PC-9 (cell line): ENCODE data around the gene ZNF778. TPM values are rescaled to one million over a fixed set of nuclear protein-coding genes. Genes with fewer than 3 reads are reported as not detected.

Experiments
- BruUV-seq: library from RNA; stranded (reverse); fragments of 400-500 nt; replicated peaks from 2 replicates; lab custom pipeline; 2021; lab: Mats Ljungman, UMichigan
- CTCF ChIA-PET: fragments of 300-600 bp; sonication (Branson Sonifier 250); formaldehyde crosslinking; loops from one replicate; lab custom pipeline; 2022; ENCODE audit warnings: antibody characterized with exemption; lab: Charles Lee
- POLR2A ChIA-PET: fragments of 300-600 bp; sonication (Branson Sonifier 250); formaldehyde crosslinking; loops from one replicate; lab custom pipeline; 2022; ENCODE audit warnings: antibody characterized with exemption; ENCODE audit not compliant: unreplicated experiment; lab: Charles Lee
- DNase-seq, 2 experiments: peaks; one replicate each; pipeline versions ENCODE4 v3.0.0 to v3.0.0-alpha.2; 2015 to 2022; ENCODE audit warnings: mixed read lengths in 1 of 2
- H2AFZ ChIP-seq: fragments of 200-600 bp; sonication (generic); 2 replicates; pipeline ENCODE4 v1.8.1; 2017; ENCODE audit warnings: antibody characterized with exemption
- H3F3A ChIP-seq: fragments of 200-600 bp; sonication (generic); 2 replicates; pipeline ENCODE4 v1.8.1; 2017; ENCODE audit warnings: antibody characterized with exemption, mild to moderate bottlenecking, low read depth; ENCODE audit not compliant: insufficient read depth
- H3K27ac ChIP-seq: fragments of 200-600 bp; sonication (generic); 2 replicates; pipeline ENCODE4 v1.6.1; 2016; ENCODE audit warnings: mixed run types
- H3K27me3 ChIP-seq: fragments of 200-600 bp; sonication (generic); 2 replicates; pipeline ENCODE4 v1.6.1; 2016; ENCODE audit warnings: low read depth, mixed run types; ENCODE audit not compliant: insufficient read depth
- H3K36me3 ChIP-seq: fragments of 200-600 bp; sonication (generic); 2 replicates; pipeline ENCODE4 v1.6.1; 2016; ENCODE audit warnings: low read depth, mixed run types
- H3K4me1 ChIP-seq: fragments of 200-600 bp; sonication (generic); replicated peaks from 2 replicates; pipeline ENCODE4 v1.6.1; 2016; ENCODE audit warnings: mixed run types; ENCODE audit not compliant: insufficient read depth
- H3K4me2 ChIP-seq: fragments of 200-600 bp; sonication (generic); 2 replicates; pipeline ENCODE4 v1.6.1; 2017; ENCODE audit warnings: mixed run types
- H3K4me3 ChIP-seq: fragments of 200-600 bp; sonication (generic); 2 replicates; pipeline ENCODE4 v1.6.1; 2016; ENCODE audit warnings: mixed run types
- H3K79me2 ChIP-seq: fragments of 200-600 bp; sonication (generic); 2 replicates; pipeline ENCODE4 v1.6.1; 2017; ENCODE audit warnings: low read depth, mixed run types
- H3K9me2 ChIP-seq: fragments of 200-600 bp; sonication (generic); 2 replicates; pipeline ENCODE4 v1.8.1; 2017; ENCODE audit warnings: mild to moderate bottlenecking; ENCODE audit not compliant: insufficient read depth
- H3K9me3 ChIP-seq: fragments of 200-600 bp; sonication (generic); 2 replicates; pipeline ENCODE4 v1.8.1; 2016; ENCODE audit warnings: low read depth; ENCODE audit not compliant: insufficient read depth
- H4K20me1 ChIP-seq: fragments of 200-600 bp; sonication (generic); 2 replicates; pipeline ENCODE4 v1.8.1; 2017; ENCODE audit not compliant: insufficient read depth
- EZH2 ChIP-seq: fragments of 200-600 bp; sonication (generic); IDR thresholded peaks from 2 replicates; pipeline ENCODE4 v1.8.0; 2017; ENCODE audit warnings: antibody characterized with exemption, low read depth
- intact Hi-C: fragments of 100-400 bp; cut with micrococcal nuclease; formaldehyde crosslinking; loops from one replicate; pipeline ENCODE4 v1.10.0; 2022; ENCODE audit not compliant: unreplicated experiment
- total RNA-seq: library from RNA; stranded (reverse); gene quantifications from 2 replicates; pipeline ENCODE4 v1.2.3, GENCODE V29; 2021
- TF ChIP-seq, protein P1 (sequence below): fragments of 200-600 bp; sonication (generic); conservative IDR thresholded peaks from 2 replicates; pipeline ENCODE4 v1.6.1; 2017; ENCODE audit warnings: mixed run types, antibody characterized with exemption, mild to moderate bottlenecking, moderate library complexity

The ZNF778 gene
- total RNA-seq, 1 experiment from 2014 or later: 9.5 TPM

DNA sequence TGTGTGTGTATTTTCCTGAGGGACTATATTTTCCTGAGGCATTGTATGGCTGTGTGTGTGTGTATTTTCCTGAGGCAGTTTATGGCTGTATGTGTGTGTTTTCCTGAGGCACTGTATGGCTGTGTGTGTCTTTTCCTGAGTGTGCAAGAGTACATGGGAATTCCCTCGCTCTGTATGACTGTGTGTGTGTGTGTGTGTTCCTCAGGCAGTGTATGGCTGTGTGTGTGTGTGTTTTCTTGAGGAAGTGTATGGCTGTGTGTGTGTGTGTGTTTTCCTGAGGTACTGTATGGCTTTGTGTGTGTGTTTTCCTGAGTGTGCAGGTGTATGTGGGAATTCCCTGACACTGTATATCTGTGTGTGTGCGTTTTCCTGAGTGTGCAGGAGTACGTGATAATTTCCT, 4.1 kb downstream of the ZNF778 start:
- no peak for DNase-seq
- Histone ChIP-seq H3K27ac (no peak overlapping the region), H3K9me3 (no peaks in the 10 kb centered on the region; the same call in 1 of the 2 replicates), H2AFZ (no peak overlapping the region), H3K27me3 (no peaks in the 10 kb centered on the region), H3K79me2 (peaks cover 15% of the 10 kb centered on the region), H3K9me2 (no peaks in the 10 kb centered on the region), H3F3A (peaks cover 4% of the 10 kb centered on the region; the same call in 1 of the 2 replicates), H3K4me2 (no peak overlapping the region), H4K20me1 (no peaks in the 10 kb centered on the region), H3K36me3 (peaks cover 16% of the 10 kb centered on the region), H3K4me3 (no peak overlapping the region), H3K4me1 (0 out of 2 replicates have a peak, but pooled peaks cover 5% of the 10 kb centered on the region)
- CTCF ChIA-PET: no interaction called here
- POLR2A ChIA-PET: no interaction called here
- TF ChIP-seq EZH2: no peak
- TF ChIP-seq, protein P1, sequence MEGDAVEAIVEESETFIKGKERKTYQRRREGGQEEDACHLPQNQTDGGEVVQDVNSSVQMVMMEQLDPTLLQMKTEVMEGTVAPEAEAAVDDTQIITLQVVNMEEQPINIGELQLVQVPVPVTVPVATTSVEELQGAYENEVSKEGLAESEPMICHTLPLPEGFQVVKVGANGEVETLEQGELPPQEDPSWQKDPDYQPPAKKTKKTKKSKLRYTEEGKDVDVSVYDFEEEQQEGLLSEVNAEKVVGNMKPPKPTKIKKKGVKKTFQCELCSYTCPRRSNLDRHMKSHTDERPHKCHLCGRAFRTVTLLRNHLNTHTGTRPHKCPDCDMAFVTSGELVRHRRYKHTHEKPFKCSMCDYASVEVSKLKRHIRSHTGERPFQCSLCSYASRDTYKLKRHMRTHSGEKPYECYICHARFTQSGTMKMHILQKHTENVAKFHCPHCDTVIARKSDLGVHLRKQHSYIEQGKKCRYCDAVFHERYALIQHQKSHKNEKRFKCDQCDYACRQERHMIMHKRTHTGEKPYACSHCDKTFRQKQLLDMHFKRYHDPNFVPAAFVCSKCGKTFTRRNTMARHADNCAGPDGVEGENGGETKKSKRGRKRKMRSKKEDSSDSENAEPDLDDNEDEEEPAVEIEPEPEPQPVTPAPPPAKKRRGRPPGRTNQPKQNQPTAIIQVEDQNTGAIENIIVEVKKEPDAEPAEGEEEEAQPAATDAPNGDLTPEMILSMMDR: no peak
- intact Hi-C loops: no loop called here
- BruUV-seq: no TSS peak

DNA sequence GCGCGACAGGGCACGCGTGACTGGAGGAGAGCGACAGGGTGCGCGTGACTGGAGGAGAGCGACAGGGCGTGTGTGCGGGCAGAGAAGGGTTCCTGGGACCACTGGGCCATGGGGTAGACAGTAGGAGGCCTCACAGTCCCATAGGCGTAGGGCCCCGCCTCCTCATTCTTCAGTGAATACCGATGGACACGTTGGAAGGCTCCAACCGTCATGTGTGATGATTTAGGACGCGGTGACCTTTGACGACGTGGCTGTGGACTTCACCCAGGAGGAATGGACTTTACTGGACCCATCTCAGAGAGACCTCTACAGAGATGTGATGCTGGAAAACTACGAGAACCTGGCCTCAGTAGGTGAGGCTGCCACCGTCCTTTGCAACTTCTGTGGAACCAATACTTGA, 5.4 kb downstream of the ZNF778 start:
- H3K27me3 ChIP-seq: no peaks in the 10 kb centered on the region
- H3K27ac ChIP-seq: no peak overlapping the region
- 0 out of 2 replicates have a peak, but pooled peaks cover 5% of the 10 kb centered on the region for H3K4me1 ChIP-seq
- CTCF ChIA-PET: no interaction called here
- H3K36me3 ChIP-seq: peaks cover 28% of the 10 kb centered on the region
- no peak for TF ChIP-seq EZH2
- no peaks in the 10 kb centered on the region for H4K20me1 ChIP-seq
- H2AFZ ChIP-seq: no peak overlapping the region
- intact Hi-C loops: no loop called here
- H3K9me2 ChIP-seq: no peaks in the 10 kb centered on the region
- peaks cover 8% of the 10 kb centered on the region for H3K79me2 ChIP-seq
- H3K4me2 ChIP-seq: no peak overlapping the region
- peaks cover 6% of the 10 kb centered on the region for H3K9me3 ChIP-seq
- BruUV-seq: no TSS peak
- H3F3A ChIP-seq: 0 out of 2 replicates have a peak, but pooled peaks cover 4% of the 10 kb centered on the region
- no peak for DNase-seq
- POLR2A ChIA-PET: no interaction called here
- H3K4me3 ChIP-seq: no peak overlapping the region

GRCh38 chr16:89224665-89225064, 7.2 kb downstream of the ZNF778 start:
- Histone ChIP-seq H3K4me2 (no peak overlapping the region), H3K27ac (no peak overlapping the region), H2AFZ (no peak overlapping the region), H3K9me3 (peaks cover 16% of the 10 kb centered on the region), H3K4me3 (no peak overlapping the region), H3K79me2 (no peaks in the 10 kb centered on the region), H3K9me2 (no peaks in the 10 kb centered on the region), H3F3A (no peaks in the 10 kb centered on the region), H3K4me1 (no peaks in the 10 kb centered on the region), H4K20me1 (no peaks in the 10 kb centered on the region), H3K36me3 (peaks cover 33% of the 10 kb centered on the region), H3K27me3 (no peaks in the 10 kb centered on the region)
- BruUV-seq: no TSS peak
- intact Hi-C loops: no loop called here
- TF ChIP-seq, protein P1: no peak
- TF ChIP-seq EZH2: no peak
- CTCF ChIA-PET: no interaction called here
- POLR2A ChIA-PET: no interaction called here
- no peak for DNase-seq

DNA sequence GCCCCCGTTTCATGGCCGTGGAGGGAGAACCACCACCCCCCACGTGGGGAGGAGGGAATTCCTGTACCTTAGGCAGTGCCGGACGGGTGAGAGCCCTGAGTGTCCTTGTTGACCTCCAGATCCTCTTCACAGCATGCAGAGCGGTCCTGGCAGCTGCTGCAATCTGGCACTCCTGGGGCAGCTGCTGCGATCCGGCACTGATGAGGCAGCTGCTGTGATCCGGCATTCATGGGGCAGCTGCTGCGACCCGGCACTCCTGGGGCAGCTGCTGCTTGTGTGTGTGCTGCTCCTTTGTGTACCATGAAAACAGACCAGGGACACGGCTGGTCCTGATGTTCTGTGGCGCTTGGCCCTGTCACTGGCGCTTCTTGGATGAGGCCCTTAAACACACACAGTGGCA, 12.8 kb downstream of the ZNF778 start:
- TF ChIP-seq, protein P1: no peak
- TF ChIP-seq EZH2: no peak
- no peak overlapping the region for H2AFZ ChIP-seq
- peaks cover 36% of the 10 kb centered on the region for H3K36me3 ChIP-seq
- POLR2A ChIA-PET: no interaction called here
- no peak overlapping the region for H3K4me3 ChIP-seq
- no peaks in the 10 kb centered on the region for H3K9me2 ChIP-seq
- CTCF ChIA-PET: no interaction called here
- no TSS peak for BruUV-seq
- no peaks in the 10 kb centered on the region for H3K4me1 ChIP-seq
- no peaks in the 10 kb centered on the region for H3K27me3 ChIP-seq
- H3K27ac ChIP-seq: no peak overlapping the region
- H3K4me2 ChIP-seq: no peak overlapping the region
- no peaks in the 10 kb centered on the region for H3K79me2 ChIP-seq
- no peaks in the 10 kb centered on the region for H4K20me1 ChIP-seq
- no peak for DNase-seq
- H3K9me3 ChIP-seq: peaks cover 19% of the 10 kb centered on the region
- H3F3A ChIP-seq: no peaks in the 10 kb centered on the region
- intact Hi-C loops: no loop called here
